Left renal pelvis (tissue), 4 donors: Measurements from ENCODE around the gene FN3K. TPM values are rescaled to one million over a fixed set of nuclear protein-coding genes. Genes with fewer than 3 reads are reported as not detected.
A peak's percentile ranks its signal among the peaks of the same experiment; 100 is the strongest.

Experiments
- DNase-seq, 4 donors: peaks; one replicate each; pipeline ENCODE4 v3.0.0-alpha.2; 2013; ENCODE audit warnings: low read depth in 4 of 4, low spot score in 3 of 4
- polyA plus RNA-seq, 4 donors: library from polyadenylated mRNA; unstranded; fragments of 120-200 nt; gene quantifications; one replicate each; pipeline ENCODE4 v1.2.1, GENCODE V29; 2013; ENCODE audit not compliant: insufficient read length in 4 of 4

The FN3K gene
- polyA plus RNA-seq, 4 donors: 13.5 to 34.4 (median 25.7) TPM

DNA sequence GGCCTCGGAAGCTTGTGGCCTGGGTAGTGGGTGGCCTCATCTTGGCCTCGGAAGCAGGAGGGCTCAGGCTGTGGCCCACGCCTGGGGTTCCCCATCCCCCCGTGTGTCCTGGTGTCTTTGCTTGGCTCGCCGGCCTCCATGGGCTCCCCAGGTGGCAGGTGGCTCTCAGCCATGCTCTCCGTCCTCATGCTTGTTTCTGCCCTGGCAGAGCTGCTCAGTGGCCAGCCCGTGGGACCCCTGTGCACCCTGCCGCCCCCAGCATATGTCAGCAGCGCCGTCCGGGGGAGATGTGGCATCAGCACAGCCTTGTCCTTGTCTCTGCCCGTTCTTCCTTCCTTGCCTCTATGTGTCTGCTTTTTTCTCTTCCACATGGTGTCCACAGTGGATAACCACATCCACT is 55.0 kb downstream of the FN3K start:
- DNase-seq: no peak

DNA sequence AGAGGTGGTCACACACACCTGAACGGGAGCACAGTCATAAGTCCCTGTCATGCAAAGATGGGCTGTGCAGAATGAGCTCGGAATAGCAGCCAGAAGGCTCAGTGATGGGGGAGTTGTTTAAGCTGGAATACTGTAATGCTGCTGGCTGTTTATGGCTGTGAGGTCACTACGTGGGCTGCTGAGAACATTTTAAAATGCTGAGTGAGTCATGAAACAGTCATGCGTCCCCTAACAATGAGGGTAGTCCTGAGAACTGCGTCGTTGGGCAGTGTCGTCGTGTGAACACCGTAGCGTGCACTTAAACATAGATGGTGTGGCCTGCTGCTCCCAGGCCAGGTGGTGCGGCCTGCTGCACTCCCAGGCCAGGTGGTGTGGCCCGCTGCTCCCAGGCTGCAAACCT is 56.1 kb downstream of the FN3K start:
- DNase-seq: peak in 2 of 4 donors; percentile 22 to 47

DNA sequence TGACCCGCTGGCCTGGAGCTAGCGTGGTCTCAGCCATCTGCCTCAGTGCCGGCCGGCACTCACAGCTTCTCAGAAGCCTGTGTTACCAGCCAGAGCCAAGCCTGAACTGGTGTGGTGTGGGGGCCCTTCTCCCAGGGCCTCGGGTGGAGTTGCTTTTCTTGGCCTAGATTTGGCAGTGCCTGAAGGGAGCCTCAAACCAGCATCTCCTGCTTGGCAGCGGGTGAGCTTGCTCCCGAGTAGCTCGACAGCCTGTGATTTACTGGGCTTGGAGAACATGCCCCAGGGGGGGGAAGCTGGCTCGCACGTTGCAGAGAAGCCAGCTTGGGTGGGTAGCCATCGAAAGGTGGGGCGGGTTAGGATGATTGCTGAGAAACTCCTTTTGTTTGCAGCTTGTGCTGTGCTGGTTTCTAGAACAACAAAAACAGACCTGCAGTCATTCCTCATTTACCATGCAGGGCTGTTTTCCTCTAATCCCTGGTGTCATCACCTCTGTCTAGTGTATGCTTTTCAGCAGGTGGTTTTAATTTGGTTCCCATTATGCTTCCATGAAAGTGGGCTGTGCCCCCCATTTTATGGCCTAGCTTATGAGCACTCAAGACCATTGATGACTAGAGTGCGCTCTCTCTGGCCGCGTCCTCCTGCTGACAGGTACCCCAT is 58.7 kb downstream of the FN3K start:
- DNase-seq: no peak

DNA sequence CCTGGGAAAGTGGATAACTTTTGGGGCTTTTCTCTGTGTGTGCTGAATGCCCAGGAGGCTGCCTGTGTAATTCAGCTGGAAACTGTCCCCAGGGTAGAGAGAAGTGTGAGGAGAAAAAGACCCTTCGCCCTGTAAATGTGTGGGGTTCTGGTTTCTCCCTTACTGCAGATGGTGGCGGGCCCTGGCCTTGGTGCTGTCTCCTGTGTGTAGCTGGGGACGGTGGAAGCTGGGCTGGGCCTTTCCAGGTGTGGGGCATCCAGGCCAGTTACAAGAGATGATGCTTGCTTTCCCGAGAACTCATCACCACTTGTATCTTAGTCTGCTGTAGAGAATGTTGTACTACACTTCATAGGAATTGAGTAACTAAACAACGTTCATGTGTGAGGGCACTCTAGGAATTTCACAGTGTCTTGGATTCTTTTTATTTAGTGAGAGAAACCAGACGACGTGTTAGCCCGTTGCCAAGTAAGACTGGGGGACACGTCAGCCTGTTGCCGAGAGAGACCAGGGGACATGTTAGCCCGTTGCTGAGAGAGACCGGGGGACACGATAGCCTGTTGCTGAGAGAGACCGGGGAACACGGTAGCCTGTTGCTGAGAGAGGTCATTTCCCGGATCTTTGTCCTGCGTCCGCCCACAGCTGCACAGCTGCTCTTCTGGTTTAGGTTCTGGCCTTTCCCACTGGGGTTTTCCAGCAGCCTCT is 59.5 kb downstream of the FN3K start:
- no peak for DNase-seq

- DNase-seq: no peak
These were observed 60.2 kb downstream of the FN3K start for GRCh38 chr17:82795615-82796014.

- DNase-seq: no peak
These were observed 61.6 kb downstream of the FN3K start for GRCh38 chr17:82797061-82797460.

GRCh38 chr17:82798752-82799151 is 63.3 kb downstream of the FN3K start:
- no peak for DNase-seq

DNA sequence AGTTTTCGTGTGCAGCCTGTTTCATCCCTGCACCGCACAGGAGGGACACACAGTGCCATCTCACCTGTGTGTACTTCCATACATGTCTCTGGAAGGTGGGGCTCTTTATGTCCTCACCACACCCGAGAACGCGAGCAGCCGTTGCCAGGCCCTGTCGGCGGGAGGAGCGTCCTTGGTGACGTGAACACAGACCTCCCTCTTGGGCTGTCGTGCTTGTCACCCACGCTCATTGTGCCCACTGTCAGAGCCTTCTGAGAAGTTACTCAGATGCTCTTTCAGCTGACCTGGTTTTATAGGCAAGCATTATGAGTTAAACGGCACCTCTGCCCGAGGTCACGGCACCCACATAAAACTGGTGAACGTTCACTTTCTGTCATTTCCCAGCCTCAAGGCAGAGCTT is 64.2 kb downstream of the FN3K start:
- DNase-seq: no peak

Other genes with a start within 250 kb of the FN3K start
- 10 to 100 TPM; 39.6 to 44.6 (median 42.0) TPM for gene FOXK2, start 215.9 kb upstream of the FN3K start, polyA plus RNA-seq
- gene WDR45B, start 87.2 kb upstream of the FN3K start, polyA plus RNA-seq: 100 to 1,000 TPM in 1 of 4 donors, 10 to 100 TPM in 3; 86.2 to 104 (median 96.5) TPM
- 10 to 100 TPM; 16.9 to 24.1 (median 18.1) TPM for gene RAB40B, start 36.9 kb upstream of the FN3K start, polyA plus RNA-seq
- gene FN3KRP, start 18.9 kb upstream of the FN3K start, polyA plus RNA-seq: 10 to 100 TPM; 43.0 to 48.9 (median 47.4) TPM
- gene TBCD, start 16.4 kb downstream of the FN3K start, polyA plus RNA-seq: 10 to 100 TPM; 54.4 to 90.7 (median 68.7) TPM
- gene ZNF750, start 104.4 kb downstream of the FN3K start, polyA plus RNA-seq: 1 to 10 TPM in 3 of 4 donors, under 1 TPM in 1; 0.30 to 2.5 (median 1.6) TPM